HG03060 (cell line): ENCODE measurements around the gene CYTH1.

ENCODE experiments used
- ATAC-seq: cut with Tn5 transposase; IDR thresholded peaks from one replicate; pipeline ENCODE4 v1.9.1; 2021; ENCODE audit warnings: low read depth, moderate number of reproducible peaks; ENCODE audit not compliant: unreplicated experiment

Gene CYTH1

DNA sequence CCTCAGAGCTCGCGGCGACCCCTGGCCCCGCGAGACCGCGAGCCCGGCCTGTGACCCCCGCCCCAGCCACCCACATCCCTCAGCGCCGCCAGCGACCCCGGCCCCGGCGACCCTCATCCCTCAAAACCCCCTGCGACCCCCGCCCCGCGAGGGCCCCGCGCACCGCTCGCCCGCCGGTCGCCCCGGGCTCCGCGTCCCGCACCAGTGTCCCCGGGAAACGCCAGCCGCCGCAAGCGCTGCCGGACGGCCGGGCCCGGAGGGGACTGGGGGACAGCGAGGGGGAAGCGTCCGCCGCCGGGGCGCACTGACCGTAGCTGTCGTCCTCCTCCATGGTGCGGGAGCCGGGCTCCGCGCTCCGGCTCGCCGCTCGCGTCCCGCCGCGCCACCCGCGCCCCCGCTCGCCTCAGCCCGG, at the start of gene CYTH1:
Gene CYTH1, minus strand, starts transcription at position 381 of the 412 bp plus-strand sequence. Its CDS starts 50 bp downstream, at position 331.
- ATAC-seq: no peak

- ATAC-seq: no peak
These were observed 47.4 kb upstream of the CYTH1 start for GRCh38 chr17:78829477-78829876.

GRCh38 chr17:78828470-78829185, 46.6 kb upstream of the CYTH1 start:
- no peak for ATAC-seq

DNA sequence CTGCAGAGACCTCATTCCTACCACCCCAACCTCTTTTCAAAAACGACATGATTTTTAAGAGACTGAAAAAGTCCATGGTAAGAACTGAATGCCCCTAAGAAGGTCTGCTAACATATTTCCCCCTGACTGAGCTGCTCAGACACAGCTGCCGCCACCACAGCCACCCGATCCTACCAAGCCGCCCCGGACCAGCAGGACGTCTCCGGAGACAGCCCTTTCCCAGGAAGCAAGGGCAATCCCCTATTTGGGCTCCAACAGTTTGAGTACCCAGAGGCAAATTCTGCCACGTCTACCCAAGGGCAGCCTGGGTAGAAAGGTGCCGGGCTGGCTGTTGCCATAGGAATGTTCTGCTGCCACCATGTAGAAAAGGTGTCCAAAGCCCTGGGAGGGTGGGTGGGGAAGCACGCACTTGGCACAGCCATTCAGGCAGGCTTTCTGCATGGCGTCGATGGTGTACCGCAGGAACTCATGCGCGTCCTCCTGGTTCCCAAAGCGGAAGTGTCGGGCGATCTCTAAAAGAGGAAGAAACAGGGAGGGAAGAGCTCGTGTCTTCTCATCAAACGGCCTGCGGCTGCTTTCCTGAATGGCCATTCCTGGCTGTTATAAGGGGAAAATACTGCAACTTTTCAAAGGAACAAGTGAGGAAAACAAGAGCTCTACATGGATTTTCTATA, 44.9 kb upstream of the CYTH1 start:
- no peak for ATAC-seq

DNA sequence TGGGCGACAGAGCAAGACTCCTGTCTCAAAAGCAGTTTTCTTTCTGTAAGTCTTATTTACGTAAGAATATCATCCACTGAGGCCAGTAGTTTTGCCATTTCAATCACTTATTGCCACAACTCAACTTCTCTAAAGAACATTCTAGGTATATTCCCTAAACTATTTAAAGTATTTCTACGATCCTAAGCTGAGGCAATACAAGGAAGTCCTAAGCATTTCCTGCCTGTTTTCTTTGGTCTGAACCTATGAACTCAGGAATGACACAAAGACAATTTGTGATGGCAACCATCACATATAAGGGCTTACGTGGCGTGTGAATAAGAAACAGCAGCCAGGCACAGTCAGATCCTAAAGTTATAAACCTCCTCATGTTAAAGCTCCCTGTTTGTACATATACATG, 44.3 kb upstream of the CYTH1 start:
- no peak for ATAC-seq

GRCh38 chr17:78825696-78826095, 43.6 kb upstream of the CYTH1 start:
- ATAC-seq: no peak

DNA sequence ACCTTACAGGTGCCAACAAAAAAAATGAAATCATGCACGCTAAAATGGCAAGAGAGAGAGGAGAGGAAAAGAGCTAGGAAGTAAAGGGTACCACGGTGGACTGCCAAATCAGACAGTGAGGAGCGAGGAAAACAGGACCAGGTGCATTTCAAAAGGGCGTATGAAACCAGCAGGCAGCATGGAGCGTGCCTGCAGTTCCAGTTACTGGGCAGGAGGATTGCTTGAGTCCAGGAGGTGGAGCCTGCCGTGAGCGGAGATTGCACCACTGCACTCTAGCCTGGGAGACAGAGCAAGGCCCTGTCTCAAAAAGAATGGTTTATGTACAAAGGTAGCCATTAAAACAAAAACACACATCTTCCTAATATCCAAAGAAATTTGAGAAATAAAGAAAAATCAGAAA, 42.2 kb upstream of the CYTH1 start:
- no peak for ATAC-seq

DNA sequence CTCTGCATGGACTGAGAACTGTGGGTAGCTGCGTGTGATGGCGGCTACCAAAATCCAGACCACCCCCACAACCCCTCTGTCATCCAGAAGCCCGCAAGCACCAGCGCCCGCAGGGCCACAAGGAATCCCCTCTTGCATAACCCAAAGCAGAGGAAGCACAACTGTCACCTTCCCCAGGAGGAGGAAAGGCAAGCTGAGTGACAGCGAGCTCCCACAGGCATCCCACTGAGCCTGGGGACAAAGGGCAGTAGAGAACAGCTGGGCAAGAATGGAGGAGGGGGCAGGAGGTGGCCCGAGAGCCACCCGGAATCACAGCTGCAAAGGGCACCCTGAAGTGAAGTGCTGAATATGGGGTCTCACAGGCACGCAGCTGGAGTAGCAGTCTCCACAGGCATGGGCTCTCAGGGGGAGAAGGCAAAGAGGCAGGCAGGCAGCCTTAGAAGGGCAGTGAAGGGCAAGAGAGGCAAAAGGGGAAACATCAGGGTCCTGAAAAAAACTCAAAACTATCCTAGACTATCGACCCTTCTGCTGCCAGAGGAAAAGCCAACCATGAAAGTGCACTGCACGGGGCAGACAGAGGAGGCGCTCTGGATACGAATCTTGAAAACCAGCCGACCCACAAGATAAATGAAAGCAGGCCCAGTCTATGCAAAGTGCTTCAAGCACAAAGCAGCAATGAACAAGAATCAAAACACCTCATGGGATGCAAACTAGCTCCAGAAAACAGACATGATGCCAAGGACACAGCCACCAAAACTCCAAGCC, 41.4 kb upstream of the CYTH1 start:
- no peak for ATAC-seq

- ATAC-seq: no peak
These were observed 40.5 kb upstream of the CYTH1 start for GRCh38 chr17:78822552-78822951.

DNA sequence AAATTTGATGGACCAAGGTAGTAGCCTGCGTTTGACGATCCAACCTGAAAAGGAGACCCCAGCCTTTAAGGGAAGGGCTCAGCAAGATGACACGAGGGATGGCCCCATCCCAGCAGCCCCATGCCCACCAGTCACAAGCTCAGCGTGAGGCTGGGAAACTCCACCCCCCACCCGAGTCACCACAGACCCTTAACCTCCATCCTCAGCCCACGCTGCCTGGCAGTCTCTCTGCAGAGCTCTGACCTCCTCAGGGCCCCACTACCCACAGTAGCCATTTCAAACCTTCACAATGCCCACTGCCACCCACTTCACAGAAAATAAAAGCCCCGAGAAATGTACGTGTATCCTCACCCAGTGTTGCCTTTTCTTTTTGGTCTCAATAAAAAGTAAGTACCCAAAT, 39.9 kb upstream of the CYTH1 start:
- ATAC-seq: no peak

GRCh38 chr17:78820841-78821240, 38.8 kb upstream of the CYTH1 start:
- no peak for ATAC-seq

DNA sequence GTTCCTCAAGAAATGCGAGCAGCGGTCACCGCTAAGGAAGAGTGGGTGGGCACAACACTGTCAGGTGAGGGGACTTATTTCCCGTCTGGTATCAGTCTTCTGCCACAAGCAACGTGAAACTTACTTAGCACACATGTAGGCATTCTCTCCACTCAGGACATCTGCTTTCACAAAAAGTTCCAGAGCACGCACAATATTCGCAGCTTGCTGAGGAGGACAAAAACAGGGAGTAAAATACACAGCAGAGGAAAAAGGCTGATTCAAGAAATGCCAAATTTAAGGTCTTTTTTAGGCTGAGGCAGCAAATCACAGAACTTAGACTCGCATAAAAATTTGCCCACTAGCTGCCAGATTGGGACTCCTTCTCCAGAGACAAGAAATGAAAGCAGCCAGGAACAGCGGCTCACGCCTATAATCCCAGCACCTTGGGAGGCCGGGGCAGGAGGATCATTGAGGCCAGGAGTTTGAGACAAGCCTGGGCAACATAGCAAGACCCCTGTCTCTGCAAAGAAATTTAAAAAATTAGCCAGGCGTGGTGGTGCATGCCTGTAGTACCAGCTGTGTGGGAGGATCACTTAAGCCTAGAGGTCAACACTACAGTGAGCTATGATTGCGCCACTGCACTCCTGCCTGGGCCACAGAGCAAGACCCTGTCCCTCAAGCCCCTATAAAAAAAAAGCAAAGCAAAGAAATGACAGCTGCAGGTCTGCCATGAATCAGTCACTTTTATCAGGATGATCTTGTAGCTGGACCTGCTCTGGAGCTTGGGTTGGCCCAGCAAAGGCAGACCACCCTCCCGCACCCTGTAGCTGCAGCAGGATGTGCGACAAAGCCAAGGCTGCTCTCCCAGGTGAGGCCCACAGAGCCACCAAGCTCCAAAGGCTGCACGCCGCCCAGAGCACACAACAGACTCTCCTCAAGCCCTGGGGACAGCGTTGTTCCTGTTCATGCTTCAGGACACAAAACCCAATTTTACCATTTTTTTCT, 38.0 kb upstream of the CYTH1 start:
- ATAC-seq: no peak

DNA sequence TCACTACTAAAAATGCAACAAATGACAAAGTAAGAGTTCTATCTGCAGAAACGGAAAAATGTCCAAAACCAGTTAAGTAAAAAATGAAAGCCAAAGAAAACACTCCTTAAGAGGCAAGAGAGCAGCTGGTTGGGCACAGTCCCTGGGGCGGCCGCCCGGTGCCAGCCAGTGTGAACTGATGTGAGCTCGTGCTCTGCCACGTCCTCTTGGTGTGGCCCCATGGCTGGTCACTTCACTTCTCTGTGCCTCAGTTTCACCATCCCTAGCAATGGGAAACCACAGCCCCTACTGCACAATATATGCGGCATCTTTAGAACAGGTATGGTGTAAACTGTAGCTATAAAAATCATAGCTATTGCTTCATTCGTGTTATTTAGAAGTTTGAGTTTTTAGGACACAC, 37.3 kb upstream of the CYTH1 start:
- ATAC-seq: no peak

DNA sequence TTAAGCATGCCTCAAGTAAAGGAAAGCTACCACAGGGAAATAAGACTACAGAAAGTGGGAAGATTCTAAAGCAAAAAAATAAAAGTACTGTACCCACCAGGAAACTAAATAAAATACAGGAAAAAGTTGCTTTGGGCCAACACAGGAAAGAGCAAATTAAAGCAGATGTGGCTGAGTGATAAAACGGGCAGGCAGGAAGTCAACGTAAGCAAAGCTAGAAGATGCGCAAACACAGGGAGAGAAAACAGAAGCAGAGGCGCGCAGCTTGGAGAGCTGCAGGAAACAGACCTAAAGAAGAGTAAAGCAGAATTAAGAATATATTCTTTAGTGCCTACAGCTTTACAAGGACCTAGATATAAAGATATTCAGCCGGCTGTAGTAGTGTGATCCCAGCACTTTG, 36.9 kb upstream of the CYTH1 start:
- ATAC-seq: no peak

DNA sequence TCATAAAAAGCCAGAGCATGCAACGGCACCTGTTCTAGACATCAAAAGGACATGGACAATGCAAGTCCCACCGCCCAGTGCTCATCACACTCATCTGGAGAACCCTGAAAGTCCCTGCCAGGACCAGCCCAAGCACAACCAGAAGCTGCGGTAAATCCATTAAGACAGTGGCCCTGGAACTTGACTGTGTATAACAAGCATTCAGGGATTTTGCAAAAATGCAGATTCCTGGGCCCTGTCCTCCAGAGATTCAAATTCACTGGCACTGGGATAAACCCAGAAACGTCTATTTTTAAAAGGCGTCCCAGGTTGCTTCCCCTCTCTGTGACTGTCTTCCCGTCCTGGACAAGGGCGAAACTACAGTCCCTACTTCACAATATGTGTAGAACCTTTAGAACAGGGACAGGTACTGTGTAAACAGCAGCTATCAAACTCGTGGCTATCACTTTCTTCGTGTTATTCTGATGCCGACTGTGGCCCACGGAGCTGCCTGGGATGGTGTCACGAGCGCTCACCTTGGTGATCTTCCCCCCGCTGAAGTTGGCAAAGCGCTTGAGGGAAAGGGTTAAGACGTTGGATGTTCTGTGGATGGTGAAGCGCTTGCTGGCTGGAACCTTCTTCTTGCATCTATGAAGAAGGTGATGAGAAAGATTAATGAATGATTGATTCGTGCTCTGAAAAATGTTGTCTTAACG, 36.2 kb upstream of the CYTH1 start:
- no peak for ATAC-seq

DNA sequence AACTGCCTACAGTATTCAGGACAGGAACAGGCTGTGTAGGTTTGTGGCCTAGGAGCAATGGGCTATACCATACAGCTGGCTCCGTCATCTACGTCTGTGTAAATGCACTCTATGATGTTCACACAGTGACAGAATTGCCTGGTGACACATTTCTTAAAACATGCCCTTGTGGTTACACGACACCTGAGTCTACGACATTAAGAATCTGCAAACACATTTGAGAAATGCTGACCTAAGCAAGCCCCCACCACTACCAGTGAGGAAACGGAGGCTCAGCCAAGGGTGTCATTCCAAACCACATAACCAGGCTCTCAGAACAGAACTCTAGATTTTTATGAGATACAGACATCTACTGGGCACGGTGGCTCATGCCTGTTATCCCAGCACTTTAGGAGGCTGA, 35.0 kb upstream of the CYTH1 start:
- ATAC-seq: no peak

DNA sequence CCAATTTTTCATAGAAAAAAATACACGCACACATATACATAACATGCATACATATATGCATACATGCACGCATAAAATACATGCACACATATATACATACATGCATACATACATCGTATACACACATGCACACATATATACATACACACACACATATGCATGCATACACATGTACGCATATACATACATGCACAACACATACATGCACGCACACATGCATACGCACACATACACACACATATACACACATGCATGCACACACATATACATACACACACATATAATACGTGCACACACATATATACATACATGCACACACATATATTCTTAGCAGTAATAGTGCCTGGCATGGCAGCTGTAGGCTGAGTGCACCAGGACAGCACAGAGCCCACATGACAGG, 33.6 kb upstream of the CYTH1 start:
- no peak for ATAC-seq

- ATAC-seq: no peak
These were observed 30.8 kb upstream of the CYTH1 start for GRCh38 chr17:78812855-78813254.

GRCh38 chr17:78808163-78808562, 26.1 kb upstream of the CYTH1 start:
- ATAC-seq: no peak

GRCh38 chr17:78806451-78806850, 24.4 kb upstream of the CYTH1 start:
- no peak for ATAC-seq
